SIG-M5 (cell line): ENCODE measurements around the gene TMF1.

Source experiments
- DNase-seq: peaks from one replicate; lab custom pipeline; 2025; lab: John Stamatoyannopoulos, UW

Gene TMF1

DNA sequence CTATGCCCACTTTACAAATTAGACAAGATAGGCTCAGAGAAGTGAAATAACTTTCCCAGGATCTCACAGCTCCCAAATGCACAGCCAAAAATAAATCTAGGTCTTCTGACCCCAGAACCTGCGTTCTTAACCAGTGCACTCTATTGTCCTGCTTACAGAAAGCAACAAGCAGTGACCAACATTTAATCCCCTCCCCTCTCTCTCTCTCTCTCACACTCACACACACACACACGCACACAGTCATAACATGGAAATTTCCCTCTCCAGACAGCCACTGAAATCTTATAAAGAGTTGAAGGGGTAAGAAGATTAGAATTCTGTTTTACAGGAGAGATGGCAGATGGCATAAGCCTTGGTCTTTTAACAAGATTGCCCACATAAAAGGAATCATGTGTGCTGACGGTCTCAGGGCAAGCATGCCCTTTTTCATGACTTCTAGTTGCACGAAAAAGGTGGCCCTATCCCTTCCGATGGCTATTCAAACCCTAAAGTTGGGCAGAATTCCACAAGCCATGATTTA is 68.1 kb downstream of the TMF1 start:
- no peak for DNase-seq

DNA sequence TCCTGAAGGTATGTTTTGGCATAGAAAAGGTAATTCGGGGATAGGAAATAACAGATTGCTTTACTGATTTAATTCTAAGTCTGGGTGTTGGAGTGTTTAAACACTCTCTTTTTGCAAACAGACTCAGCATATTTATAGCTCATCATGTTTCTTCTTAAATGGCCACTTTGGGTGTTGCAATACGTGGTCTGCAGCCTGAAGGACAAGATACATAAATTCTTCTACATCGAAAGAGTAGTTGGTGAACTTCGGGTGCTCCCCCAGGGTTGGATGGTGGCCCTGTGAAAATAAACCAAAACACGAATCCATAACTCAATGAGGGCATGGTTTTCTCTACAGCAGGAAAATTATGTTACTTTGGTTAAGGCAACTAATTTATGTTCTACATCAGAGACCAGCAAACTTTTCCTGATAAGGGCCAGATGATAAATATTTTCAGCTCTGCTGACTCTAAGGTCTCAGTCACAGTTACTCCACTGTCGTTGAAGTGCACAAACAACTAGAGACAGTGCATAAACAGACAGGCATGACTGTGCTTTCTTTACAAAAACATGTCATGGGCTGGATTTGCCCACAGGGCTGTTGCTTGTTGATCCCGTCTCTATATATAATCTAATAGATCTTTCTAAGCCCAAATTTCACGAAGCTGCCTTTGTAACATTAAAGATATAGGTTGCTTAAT is 74.5 kb downstream of the TMF1 start:
- DNase-seq, result no peak

DNA sequence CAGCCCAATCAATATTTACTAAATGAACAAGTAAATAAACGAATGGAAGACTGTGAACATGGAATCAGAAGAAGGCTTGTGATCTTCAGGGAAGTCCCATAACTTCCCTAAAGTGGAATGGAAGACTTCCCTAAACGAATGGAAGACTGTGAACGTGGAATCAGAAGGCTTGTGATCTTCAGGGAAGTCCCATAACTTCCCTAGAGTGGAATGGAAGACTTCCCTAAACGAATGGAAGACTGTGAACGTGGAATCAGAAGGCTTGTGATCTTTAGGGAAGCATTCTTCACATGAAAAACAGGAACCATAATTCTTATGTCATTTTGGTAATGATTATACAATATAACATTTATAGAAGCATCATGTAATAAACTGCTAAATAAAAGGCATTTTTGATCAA is 77.4 kb downstream of the TMF1 start:
- DNase-seq, result no peak

DNA sequence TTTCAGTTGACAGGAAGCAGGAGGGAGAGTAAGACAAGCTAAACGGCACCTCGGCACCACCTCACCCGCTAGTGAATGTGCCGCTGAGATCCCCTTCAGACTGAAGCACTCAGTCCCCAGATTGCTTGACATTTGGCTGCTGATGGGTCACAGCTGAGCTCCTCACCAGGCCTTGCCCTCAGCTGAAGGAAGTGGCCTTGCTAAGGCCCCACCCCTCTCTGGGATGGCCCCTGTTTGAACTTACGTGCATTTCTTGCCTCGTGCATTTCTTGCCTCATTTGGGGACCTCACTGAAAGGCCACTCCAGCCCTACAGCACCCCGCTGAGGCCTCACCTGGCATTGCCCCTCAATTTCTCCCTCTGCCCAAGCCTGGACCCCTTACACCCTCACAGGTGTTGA is 78.5 kb downstream of the TMF1 start:
- no peak for DNase-seq

DNA sequence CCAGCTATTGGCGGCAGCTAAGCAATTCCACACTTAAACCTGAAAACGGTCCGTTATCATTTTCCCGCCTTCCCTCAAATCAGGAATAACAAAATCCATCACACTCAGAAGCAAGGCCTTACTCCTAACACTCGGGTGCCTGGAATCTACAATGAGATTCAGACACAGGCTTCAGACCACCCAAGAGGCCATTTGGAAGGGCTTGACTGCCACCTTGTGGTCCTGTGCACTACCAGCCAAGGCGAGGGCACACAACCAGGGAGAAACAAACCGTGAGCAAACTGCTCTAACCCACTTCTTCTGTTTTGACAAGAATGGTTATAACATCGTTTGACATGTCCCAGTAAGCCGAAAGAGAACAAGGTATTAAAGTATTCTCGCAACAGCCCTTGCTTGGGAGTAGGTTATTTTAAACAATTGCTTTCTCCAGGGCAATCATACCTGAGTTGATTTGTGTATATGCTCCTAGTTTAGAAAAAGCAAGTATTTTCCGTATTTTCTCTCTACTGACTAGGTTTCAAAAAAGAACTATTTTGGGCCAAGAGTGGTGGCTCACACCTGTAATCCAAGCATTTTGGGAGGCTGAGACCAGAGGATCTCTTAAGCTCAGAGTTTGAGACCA is 79.7 kb downstream of the TMF1 start:
- no peak for DNase-seq
